ENCODE data around the gene BAZ1B.

DNA sequence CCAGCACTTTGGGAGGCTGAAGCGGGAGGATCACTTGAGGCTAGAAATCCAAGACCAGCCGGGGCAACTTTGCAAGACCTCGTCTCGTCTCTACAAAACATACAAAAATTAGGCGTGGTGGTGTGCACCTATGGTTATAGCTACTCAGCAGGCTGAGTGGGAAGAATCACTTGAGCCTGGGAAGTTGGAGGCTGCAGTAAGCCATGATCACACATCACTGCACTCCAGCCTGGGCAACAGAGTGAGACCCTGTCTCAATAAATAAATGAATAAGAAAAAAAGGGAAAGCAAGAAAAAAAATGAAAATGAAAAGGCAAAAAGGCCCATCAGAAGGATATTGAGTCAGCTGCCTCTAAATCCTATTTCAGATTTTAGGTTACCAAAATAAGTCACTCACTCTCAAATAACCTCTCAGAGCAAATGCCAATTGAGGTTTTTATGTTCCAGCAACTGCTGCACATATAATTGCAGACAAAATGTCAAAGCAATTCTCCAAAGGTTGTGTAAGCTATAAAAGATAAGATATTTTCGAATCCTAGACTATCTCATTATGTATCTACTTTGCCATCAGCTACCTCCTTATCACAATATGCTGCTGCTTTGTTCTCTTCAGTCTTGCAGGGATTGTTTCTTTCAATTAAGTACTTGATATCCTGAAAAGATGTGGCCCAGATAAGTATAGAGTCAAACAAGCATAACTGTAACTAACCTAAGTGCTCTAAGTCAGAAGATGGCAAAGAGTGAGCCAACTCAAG lies 4.7 kb downstream of the BAZ1B start:
- TF ChIP-seq, protein P1, sequence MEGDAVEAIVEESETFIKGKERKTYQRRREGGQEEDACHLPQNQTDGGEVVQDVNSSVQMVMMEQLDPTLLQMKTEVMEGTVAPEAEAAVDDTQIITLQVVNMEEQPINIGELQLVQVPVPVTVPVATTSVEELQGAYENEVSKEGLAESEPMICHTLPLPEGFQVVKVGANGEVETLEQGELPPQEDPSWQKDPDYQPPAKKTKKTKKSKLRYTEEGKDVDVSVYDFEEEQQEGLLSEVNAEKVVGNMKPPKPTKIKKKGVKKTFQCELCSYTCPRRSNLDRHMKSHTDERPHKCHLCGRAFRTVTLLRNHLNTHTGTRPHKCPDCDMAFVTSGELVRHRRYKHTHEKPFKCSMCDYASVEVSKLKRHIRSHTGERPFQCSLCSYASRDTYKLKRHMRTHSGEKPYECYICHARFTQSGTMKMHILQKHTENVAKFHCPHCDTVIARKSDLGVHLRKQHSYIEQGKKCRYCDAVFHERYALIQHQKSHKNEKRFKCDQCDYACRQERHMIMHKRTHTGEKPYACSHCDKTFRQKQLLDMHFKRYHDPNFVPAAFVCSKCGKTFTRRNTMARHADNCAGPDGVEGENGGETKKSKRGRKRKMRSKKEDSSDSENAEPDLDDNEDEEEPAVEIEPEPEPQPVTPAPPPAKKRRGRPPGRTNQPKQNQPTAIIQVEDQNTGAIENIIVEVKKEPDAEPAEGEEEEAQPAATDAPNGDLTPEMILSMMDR (IDR thresholded peaks at IDR 0.05), result no peak
- TF ChIP-seq ZFX (IDR thresholded peaks at IDR 0.05; ENCODE audit: borderline replicate concordance), result no peak
